Subcutaneous adipose tissue (tissue), 4 donors: ENCODE data around the gene ABHD10. TPM values are rescaled to one million over a fixed set of nuclear protein-coding genes. Genes with fewer than 3 reads are reported as not detected.

Experiments
- CTCF ChIP-seq: fragments of 450-650 bp; IDR thresholded peaks from one replicate; pipeline ENCODE4 v1.5.1; 2016; ENCODE audit warnings: low read depth, mild to moderate bottlenecking, control low read depth, antibody characterized with exemption, moderate library complexity
- total RNA-seq, 4 donors: library from RNA; depleted of rRNA; stranded (reverse); fragments of >200 nt; gene quantifications; one replicate each; pipeline ENCODE4 v1.1.0, GENCODE V29; 2016

The ABHD10 gene
- total RNA-seq, 4 donors from 2014 or later = 17.9 to 24.9 (median 22.1) TPM

GRCh38 chr3:112000966-112001365, 22.1 kb downstream of the ABHD10 start:
- no peak for TF ChIP-seq CTCF

- no peak for TF ChIP-seq CTCF
These were observed 22.7 kb downstream of the ABHD10 start for GRCh38 chr3:112001526-112001925.

GRCh38 chr3:112002096-112002971, 23.5 kb downstream of the ABHD10 start:
- TF ChIP-seq CTCF = no peak

GRCh38 chr3:112003321-112004080, 24.7 kb downstream of the ABHD10 start:
- no peak for TF ChIP-seq CTCF

GRCh38 chr3:112004187-112004586, 25.4 kb downstream of the ABHD10 start:
- no peak for TF ChIP-seq CTCF

- TF ChIP-seq CTCF = no peak
These were observed 25.8 kb downstream of the ABHD10 start for GRCh38 chr3:112004669-112005068.

GRCh38 chr3:112005091-112005672, 26.4 kb downstream of the ABHD10 start:
- no peak for TF ChIP-seq CTCF
